ENCODE results near the gene STAMBPL1.

Gene STAMBPL1

DNA sequence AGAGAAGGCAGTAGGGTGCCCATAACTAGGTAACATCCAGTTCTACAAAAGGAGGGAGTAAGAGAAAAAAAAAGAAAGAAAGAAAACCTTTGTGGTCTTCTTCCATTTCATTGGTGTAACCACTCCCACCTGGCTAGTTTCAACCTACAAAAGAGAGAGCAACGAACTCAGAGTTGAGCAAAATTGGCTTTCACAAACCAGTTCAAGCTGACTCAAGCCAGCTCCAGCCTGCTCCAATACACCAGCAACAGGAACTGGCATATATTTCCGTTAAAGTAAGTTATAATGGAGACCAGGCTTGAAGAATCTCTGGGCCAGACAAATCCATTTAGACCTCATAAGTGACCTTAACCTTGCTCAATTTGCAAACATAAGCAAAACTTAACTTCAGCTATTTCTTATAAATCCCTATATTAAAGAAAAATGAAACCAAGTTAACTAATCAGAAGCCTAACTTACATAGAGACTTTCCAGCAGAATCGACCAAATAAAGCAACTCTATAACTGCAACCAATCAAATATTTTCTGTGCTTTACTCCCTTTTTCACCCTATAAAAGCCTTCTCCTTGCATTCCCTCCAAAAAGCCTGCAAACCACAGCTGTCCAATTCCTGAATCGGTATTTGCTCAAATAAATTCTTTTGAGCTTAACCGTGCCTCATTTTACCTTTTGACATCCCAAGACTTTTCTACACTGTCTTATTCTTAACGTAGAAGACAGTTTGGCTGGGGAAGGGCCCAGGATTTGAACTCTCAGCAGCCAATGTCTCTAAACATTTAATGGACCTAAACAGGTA lies 38.5 kb upstream of the STAMBPL1 start:
- Mint-ChIP-seq H3K27ac (no peak overlapping the region), H3K4me3 (no peak overlapping the region), H3K27me3 (ENCODE audit: low read depth, poor library complexity) (peaks cover 11% of the 10 kb centered on the region), H3K9me3 (no peaks in the 10 kb centered on the region), H3K36me3 (ENCODE audit: low read depth) (no peaks in the 10 kb centered on the region), H3K4me1 (no peaks in the 10 kb centered on the region)
- DNase-seq: no peak
- TF ChIP-seq, protein P1, sequence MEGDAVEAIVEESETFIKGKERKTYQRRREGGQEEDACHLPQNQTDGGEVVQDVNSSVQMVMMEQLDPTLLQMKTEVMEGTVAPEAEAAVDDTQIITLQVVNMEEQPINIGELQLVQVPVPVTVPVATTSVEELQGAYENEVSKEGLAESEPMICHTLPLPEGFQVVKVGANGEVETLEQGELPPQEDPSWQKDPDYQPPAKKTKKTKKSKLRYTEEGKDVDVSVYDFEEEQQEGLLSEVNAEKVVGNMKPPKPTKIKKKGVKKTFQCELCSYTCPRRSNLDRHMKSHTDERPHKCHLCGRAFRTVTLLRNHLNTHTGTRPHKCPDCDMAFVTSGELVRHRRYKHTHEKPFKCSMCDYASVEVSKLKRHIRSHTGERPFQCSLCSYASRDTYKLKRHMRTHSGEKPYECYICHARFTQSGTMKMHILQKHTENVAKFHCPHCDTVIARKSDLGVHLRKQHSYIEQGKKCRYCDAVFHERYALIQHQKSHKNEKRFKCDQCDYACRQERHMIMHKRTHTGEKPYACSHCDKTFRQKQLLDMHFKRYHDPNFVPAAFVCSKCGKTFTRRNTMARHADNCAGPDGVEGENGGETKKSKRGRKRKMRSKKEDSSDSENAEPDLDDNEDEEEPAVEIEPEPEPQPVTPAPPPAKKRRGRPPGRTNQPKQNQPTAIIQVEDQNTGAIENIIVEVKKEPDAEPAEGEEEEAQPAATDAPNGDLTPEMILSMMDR (IDR thresholded peaks at IDR 0.05): no peak

DNA sequence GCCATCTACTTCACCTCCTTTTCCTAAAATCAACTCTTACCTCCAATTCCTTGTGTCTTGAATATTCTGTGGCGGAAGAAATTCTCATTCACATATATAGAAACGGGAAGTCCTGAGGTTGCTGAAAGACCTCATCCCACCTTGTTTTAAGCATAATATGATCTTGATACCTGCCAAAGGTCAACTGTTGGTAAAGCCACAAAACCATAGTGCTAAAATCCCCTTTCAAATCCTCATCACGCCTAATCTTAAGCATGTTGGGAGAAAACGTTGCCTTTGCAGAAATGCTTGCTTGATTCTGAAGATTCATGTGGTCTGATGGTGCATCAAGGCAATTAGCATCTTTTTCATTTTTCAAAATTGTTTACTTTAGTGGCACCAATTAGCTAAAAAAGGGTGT lies 36.9 kb upstream of the STAMBPL1 start:
- H3K27me3 Mint-ChIP-seq (ENCODE audit: low read depth, poor library complexity): peaks cover 11% of the 10 kb centered on the region
- no peak overlapping the region for H3K27ac Mint-ChIP-seq
- H3K9me3 Mint-ChIP-seq: no peaks in the 10 kb centered on the region
- H3K36me3 Mint-ChIP-seq (ENCODE audit: low read depth): no peaks in the 10 kb centered on the region
- no peaks in the 10 kb centered on the region for H3K4me1 Mint-ChIP-seq
- no peak overlapping the region for H3K4me3 Mint-ChIP-seq
- no peak for DNase-seq
- TF ChIP-seq, protein P1 (IDR thresholded peaks at IDR 0.05): no peak

DNA sequence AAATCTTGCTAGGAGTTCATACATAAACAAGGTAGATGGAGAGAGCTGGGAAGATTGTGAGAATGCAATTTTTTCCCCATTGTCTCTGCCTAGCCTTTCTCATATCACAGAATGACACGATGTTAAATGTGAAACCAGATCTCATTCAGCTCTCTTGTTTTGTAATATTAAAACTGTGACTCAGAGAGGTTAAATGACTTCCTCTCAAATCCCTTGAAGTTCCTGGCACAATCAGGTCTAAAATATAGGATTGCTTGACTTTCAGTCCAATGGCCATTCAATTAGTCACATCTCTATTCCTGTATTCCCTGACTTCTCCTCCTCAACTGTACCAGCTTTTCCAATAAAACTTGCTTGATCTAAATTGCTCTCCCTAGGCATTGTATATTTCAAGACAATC lies 31.5 kb upstream of the STAMBPL1 start:
- Mint-ChIP-seq H3K36me3 (ENCODE audit: low read depth) (no peaks in the 10 kb centered on the region), H3K9me3 (no peaks in the 10 kb centered on the region), H3K27me3 (ENCODE audit: low read depth, poor library complexity) (peaks cover 10% of the 10 kb centered on the region), H3K4me1 (peaks cover 5% of the 10 kb centered on the region), H3K4me3 (no peak overlapping the region), H3K27ac (no peak overlapping the region)
- DNase-seq: no peak
- TF ChIP-seq, protein P1 (IDR thresholded peaks at IDR 0.05): no peak

DNA sequence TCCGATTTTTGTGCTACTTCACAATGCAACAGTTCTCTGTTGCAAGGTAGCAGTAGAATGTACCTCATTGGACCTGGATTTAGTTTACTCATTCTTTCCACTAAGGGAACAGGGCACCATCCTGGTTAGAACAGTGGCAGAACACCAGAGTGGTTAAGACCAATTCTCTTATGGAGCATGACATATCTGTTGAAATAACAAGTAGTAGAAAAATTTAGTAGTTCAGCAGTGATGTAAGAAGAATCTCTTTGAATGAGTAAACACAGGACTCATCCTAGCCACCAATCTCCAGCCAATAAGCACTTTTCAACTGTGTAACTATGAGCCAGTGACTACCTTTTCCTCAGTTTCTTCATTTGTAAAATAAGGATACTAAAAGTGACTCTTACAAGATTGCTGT lies 30.8 kb upstream of the STAMBPL1 start:
- TF ChIP-seq, protein P1 (IDR thresholded peaks at IDR 0.05): no peak
- H3K4me3 Mint-ChIP-seq: no peak overlapping the region
- peaks cover 4% of the 10 kb centered on the region for H3K27me3 Mint-ChIP-seq (ENCODE audit: low read depth, poor library complexity)
- no peak overlapping the region for H3K27ac Mint-ChIP-seq
- no peaks in the 10 kb centered on the region for H3K36me3 Mint-ChIP-seq (ENCODE audit: low read depth)
- DNase-seq: no peak
- H3K4me1 Mint-ChIP-seq: peaks cover 5% of the 10 kb centered on the region
- H3K9me3 Mint-ChIP-seq: no peaks in the 10 kb centered on the region

DNA sequence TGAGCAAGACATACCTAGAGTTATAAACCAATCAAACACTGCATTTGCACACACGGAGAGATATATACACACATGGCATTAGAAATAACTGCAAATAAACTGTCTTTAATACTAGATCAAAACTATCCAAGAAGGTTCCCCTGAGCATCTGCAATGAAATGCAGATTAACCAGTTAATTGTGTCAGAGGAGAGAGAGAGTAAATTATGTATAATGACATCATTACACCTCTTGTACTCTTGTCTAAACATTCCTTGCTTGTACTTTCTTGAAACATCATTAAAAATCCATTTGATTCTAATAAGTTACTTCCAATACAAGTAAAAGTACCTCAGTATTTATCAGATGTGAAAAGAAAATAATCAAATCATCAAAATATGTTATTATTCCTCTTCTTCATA lies 29.3 kb upstream of the STAMBPL1 start:
- no peak for DNase-seq
- Mint-ChIP-seq H3K4me1 (peaks cover 5% of the 10 kb centered on the region), H3K4me3 (no peak overlapping the region), H3K27ac (no peak overlapping the region), H3K36me3 (ENCODE audit: low read depth) (no peaks in the 10 kb centered on the region), H3K27me3 (ENCODE audit: low read depth, poor library complexity) (peaks cover 6% of the 10 kb centered on the region), H3K9me3 (no peaks in the 10 kb centered on the region)
- TF ChIP-seq, protein P1 (IDR thresholded peaks at IDR 0.05): no peak

DNA sequence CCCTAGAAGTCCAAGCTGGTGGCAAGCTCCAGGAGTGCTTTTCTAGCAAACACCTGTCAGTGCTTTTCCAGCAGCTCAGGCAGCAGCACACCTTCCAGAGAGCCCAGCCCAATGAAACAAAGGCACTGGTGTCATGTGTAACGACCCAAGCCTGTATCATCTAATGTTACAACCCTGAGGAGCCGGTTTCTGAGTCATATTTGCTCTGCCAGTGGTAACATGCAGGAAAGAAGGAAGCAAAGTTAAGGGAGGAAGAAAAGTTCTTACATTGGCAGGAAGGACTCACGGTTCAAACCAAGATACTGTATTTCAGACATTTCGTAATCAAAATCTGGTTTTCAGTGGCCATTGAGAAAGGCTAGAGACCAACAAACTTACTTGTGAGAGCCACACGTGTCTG lies 28.3 kb upstream of the STAMBPL1 start, which contains the start of gene ANKRD22:
Gene ANKRD22 (minus strand): TSS at position 139 of the 400 bp plus-strand sequence. CDS start 237 bp downstream, outside the sequence.
- no peak for DNase-seq
- TF ChIP-seq, protein P1 (IDR thresholded peaks at IDR 0.05): no peak
- Mint-ChIP-seq H3K4me3 (no peak within 1 kb of the TSS), H3K27me3 (ENCODE audit: low read depth, poor library complexity) (peaks cover 6% of the 10 kb centered on the region), H3K9me3 (no peaks in the 10 kb centered on the region), H3K36me3 (ENCODE audit: low read depth) (no peaks in the 10 kb centered on the region), H3K4me1 (peaks cover 5% of the 10 kb centered on the region), H3K27ac (no peak within 1 kb of the TSS)
